DMS53 treated with DMSO at 0.1 percent for 48 hours (cell line): Measurements from ENCODE around the gene CYSRT1.
A peak's percentile ranks its signal among the peaks of the same experiment; 100 is the strongest.

Experiments used
- DNase-seq: peaks from one replicate; lab custom pipeline; 2025; ENCODE audit not compliant: unreplicated experiment; lab: John Stamatoyannopoulos, UW

Gene CYSRT1

GRCh38 chr9:137226338-137227053 is 1.5 kb downstream of the CYSRT1 start:
- DNase-seq, result no peak

- DNase-seq, result peak; percentile 79
Observed at GRCh38 chr9:137227054-137227852, 2.3 kb downstream of the CYSRT1 start, which contains the start of gene RNF224. Gene RNF224, plus strand, starts transcription at chr9:137227502. Its CDS starts 834 bp downstream, at chr9:137228336.

- DNase-seq, result no peak
Observed at GRCh38 chr9:137227853-137228505, 3.0 kb downstream of the CYSRT1 start.

- no peak for DNase-seq
Observed at GRCh38 chr9:137228506-137228967, 3.6 kb downstream of the CYSRT1 start.

- no peak for DNase-seq
Observed at GRCh38 chr9:137228968-137229896, 4.3 kb downstream of the CYSRT1 start.

GRCh38 chr9:137229903-137230704 is 5.1 kb downstream of the CYSRT1 start:
- DNase-seq, result no peak

GRCh38 chr9:137230705-137231371 is 5.9 kb downstream of the CYSRT1 start, which contains the start of gene SLC34A3:
Gene SLC34A3, plus strand, starts transcription at chr9:137230901. Its CDS starts 802 bp downstream, at chr9:137231703.
- DNase-seq, result no peak

GRCh38 chr9:137231372-137232039 is 6.5 kb downstream of the CYSRT1 start:
- DNase-seq, result no peak

GRCh38 chr9:137232101-137232500 is 7.1 kb downstream of the CYSRT1 start:
- DNase-seq, result no peak

- no peak for DNase-seq
Observed at GRCh38 chr9:137232510-137232909, 7.5 kb downstream of the CYSRT1 start.

GRCh38 chr9:137233143-137233980 is 8.4 kb downstream of the CYSRT1 start:
- peak; percentile 72 for DNase-seq

GRCh38 chr9:137234055-137234697 is 9.2 kb downstream of the CYSRT1 start:
- peak; percentile 21 for DNase-seq

GRCh38 chr9:137234758-137235423 is 9.9 kb downstream of the CYSRT1 start:
- DNase-seq, result no peak

- DNase-seq, result no peak
Observed at GRCh38 chr9:137235424-137236237, 10.7 kb downstream of the CYSRT1 start.

- DNase-seq, result peak; percentile 70
Observed at GRCh38 chr9:137236238-137236935, 11.4 kb downstream of the CYSRT1 start.
